ENCODE results near the gene GAB2.

GAB2 gene

DNA sequence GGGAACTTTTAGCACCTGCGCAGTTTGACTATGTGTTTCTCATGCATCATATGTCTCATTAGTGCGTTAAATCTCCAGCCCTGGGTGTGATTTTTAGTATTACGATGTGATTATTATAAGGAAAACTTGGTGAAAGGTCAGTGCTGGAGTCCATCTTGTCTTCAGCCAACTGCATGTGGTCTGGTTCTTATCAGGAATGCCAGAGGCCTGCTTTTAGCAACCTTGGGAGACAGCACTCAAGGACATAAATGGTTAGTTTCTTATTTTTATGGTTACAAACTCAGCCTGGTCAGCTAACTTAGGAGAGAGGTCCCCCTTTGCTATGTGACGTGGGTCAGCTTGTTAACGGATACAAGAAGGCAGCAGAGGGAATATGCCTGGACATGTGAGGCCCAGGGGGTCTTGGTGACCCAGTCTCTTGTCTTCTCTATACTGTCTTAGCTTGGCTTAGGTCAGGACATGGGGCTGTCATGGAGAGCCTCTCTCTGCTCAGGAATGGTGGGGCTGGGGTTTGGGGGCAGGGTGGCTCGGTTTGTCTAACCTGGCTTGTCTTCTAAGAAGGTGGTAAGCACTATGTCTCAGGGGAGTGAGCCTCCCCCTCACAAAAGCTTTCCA is 250.7 kb downstream of the GAB2 start:
- in situ Hi-C loops (cut with MboI; ENCODE audit: low sequenced_read_pairs) = no loop called here
